Posterior cingulate gyrus (tissue), 11 donors: ENCODE results near the gene SMG6.
A peak's percentile ranks its signal among the peaks of the same experiment; 100 is the strongest.
"Not testable (repeated sequence)": the region's sequence is repeated elsewhere in the genome, so short reads cannot be mapped to it uniquely, and the experiment has no call there.

ENCODE experiments used
- DNase-seq, 10 donors: peaks; one replicate each; pipeline versions ENCODE4 v3.0.0 to v3.0.0-alpha.2; 2020 to 2021; ENCODE audit warnings: mixed read lengths in 3 of 10
- intact Hi-C: fragments of 100-400 bp; cut with DNase I; formaldehyde crosslinking; loops from one replicate; pipeline ENCODE4 v1.15.1; 2023

SMG6 gene

DNA sequence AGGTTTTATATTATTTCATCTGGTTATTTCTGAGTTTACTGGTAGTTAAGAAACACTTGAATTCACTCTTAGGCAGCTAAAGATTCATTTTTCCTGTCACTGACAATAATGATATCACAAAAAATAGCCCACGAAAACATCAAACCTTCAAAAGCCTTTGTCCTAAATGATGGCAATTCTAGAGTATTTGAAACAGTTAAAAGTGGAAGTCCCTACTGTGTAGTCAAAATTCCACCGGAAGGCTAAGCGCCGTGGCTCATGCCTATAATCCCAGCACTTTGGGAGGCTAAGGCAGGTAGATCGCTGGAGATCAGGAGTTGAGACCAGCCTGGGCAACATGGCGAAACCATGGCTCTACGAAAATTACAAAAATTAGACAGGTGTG, 145.2 kb downstream of the SMG6 start:
- no peak for DNase-seq

DNA sequence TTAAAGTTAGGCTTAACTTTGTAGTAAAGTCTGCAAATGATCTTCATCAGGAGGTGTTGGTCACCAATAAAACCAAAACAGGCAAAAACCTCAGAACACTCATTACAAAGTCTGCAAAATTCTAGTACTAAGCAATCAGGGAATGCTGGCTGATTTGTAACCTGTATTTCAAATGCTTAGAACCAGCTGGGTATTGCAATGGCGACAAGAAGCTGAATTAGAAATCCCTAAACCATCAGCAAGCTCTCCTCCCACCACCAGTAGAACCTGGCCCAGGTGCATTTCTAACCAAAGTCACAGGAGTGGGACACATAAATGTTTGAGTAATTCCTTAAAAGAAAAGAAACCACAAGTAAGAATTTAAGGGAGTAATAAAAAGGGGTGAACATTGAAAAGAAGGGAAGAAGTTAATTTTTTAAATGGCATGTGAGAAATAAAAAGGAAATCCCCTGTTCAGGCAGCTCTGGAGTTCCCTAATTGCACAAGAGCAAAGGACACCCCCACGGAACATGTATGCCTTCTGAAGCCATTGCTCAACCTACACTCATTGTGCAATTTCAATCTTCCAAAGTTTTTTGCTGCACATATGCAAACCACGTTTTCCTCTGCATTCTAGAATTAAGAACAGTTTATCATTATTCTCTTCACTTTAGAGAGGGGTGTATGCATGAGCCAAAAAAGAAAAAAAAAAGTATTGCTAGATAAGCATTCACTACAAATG, 145.8 kb downstream of the SMG6 start:
- DNase-seq, result no peak
- intact Hi-C loops, result no loop called here

More for the DNA sequence above, 145.2 kb downstream of the SMG6 start:
- intact Hi-C loops, result no loop called here

DNA sequence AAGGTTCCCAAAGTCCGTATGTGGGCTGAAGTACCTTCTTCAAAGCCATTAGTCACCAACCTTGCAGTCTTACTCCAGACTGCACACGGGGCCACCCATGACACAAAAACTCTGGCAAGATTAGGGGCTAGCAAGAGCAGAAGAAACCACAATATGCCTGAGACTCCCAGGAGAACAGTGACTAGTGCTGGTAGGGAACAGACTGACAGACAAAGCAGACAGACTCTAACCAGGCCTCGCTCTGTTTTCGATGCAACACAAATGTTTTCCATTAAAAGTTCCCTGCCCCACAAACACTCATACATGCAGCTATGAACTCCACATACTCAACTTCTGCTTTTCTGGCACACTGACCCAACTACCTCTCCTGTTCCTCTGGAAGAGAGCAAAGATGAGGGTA, 146.5 kb downstream of the SMG6 start:
- intact Hi-C loops, result no loop called here
- DNase-seq, result no peak

DNA sequence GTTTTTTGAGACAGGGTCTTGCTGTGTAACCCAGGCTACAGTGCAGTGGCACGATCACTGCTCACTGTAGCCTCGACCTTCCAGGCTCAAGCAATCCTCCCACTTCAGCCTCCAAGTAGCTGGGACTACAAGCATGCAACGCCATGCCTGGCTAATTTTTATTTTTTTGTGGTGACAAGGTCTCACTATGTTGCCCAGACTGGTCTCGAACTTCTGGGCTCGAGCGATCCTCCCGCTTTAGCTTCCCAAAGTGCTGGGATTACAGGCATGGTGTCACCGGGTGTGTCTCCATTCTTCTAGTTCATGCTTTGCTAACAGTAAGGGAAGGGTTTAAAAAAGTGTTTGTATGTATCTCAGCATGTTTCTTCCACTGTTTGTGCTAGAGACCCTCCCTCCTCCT, 146.9 kb downstream of the SMG6 start:
- intact Hi-C loops, result no loop called here
- DNase-seq, result no peak

DNA sequence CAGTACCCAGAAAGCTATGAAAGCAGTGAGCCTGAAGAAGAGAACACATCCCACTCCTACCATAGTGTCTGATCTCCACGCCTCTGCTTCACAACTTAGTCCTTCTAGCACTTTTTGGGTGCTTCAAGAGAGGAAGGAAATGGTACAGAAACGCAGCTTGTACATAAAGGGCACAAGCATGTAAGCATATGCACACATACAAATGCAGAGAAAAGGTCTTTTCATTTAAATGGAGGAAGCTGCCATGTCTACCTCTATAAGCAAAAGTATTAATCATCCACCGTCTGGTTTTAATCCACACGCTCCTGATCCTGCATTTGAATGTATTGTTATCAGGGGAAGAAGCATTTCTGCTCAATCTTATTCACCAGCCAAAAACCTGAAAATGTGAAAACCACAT, 148.0 kb downstream of the SMG6 start:
- DNase-seq, result no peak
- intact Hi-C loops, result no loop called here

DNA sequence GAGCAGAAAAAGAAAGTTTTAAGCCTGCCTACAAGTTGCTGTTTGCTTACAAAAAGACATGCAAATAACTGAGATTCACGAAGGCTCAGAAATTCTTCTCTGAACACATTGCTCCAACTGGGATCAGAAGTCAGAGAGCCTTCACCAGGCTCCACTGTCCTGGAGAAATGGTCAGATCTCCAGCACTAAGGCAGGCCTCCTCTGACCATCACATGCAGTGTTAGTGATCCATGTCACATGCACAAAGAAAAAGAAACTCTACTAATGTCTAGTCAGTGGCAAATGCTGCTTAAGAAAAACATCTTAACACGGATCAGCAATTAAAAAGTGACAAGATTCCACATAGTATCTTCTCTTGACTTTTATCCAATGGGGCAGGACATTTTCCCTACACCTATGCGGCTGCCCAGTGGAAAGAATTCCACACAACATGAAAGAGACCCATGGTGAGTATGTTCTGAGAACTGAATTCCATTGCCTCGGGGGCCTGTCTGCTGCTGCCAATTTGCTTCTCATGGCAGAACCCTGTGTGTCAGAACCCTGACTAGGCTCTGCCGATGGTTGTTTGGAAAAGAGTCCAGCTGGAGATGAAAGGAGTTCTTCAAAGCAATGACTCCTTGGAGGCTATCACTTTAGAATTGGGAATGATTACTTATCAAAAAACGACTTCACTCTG, 152.1 kb downstream of the SMG6 start:
- no peak for DNase-seq

DNA sequence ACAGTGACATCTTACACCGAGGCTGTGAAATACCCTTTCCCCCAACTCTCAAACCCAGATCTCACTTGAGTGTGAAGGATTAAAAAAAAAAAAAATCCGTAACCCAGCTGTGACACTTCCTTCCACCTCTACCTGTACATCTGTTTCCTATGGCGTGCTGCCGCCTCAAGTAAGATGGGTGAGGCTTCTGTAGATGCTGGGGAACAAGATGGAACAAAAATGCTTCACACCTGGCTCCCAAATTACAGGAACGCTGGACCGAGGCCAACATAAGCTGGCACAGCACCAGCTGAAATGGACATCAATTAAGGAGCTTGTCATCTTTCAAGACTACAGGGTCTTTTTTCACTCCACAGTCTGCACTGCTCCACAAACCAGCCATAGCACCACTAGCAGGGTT, 152.8 kb downstream of the SMG6 start:
- intact Hi-C loops, result no loop called here
- no peak for DNase-seq

More for the DNA sequence above, 152.1 kb downstream of the SMG6 start:
- intact Hi-C loops, result no loop called here

DNA sequence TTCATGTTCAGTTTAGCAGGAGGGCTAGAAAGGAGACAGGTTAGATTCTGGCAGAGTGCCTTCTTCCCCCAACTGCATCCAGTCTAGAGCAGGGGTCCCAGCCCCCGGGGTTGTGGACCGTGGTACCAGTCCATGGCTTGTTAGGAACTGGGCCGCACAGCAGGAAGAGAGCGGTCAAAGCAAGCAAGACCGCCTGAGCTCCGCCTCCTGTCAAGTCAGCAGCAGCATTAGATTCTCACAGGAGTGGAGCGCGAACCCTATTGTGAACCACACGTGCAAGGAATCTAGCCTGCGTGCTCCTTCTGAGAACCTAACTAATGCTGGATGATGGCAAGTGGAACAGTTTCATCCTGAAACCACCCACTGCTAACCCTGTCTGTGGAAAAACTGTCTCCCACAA, 153.7 kb downstream of the SMG6 start:
- intact Hi-C loops, result no loop called here
- DNase-seq, result peak in 1 of 10 donors; percentile 36

DNA sequence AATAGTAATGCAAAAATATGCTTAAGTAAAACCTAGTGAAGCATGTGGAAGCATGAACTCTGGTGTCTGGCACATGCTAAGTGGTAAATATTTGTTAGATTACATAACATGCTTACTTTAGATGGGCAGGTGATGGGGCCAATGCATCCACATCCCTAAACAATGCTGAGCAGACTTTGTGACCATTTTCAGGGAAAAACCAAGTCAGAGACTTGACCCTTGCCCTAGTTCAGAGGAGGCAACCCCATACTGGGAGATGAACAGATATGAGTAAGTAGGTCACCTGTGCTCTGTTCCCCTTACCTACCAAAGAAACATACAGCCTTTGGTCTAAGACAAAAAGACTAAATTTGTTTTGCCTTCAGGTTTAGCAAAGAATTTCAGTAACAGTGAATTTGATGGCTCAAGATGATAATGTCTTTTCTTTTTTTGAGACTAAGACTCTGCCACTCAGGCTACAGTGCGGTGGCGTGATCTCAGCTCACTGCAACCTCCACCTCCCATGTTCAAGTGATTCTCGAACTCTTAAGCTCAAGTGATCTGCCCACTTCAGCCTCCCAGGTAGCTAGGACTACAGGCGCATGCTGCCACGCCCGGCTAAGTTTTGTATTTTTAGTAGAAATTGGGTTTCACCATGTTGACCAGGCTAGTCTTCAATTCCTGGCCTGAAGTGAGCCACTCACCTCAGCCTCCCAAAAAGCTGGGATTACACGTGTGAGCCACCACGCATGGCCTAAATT, 157.3 kb downstream of the SMG6 start:
- intact Hi-C loops, result no loop called here
- no peak for DNase-seq

DNA sequence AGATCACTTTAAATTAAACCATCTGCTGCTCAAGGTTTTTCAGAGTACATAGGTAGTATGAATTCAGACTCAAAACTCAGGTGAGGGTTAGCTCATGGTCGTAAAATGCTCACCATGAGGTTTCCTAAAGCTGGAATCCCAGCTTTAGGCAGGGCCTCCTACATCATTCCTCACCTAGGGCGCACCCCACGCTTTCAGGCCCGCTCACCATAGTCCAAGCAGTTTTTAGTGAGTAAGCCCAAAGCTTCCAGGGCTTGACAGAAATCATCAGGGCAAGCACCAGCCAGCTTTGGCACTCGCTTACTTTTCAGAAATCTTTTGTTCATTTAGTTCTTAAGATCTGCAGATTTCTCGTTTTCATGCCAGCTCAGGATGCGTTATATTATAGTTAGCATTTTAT, 158.9 kb downstream of the SMG6 start:
- no peak for DNase-seq
- intact Hi-C loops, result no loop called here

DNA sequence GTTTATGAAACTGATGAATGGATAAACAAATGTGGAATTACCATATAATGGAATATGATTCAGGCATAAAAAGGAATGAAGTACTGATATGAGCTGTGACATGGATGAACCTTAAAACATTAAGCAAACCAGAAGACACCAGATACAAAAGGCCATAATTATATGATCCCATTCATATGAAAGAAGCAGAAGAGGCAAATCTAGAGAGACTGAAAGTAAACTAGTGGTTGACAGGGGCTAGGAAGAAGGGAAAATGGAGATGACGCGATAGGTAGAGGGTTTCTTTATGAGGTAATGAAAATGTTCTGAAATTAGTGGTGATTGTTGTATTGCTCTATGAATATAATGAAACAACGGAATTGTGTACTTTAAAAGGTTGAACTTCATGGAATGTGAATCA, 160.3 kb downstream of the SMG6 start:
- intact Hi-C loops, result no loop called here
- DNase-seq, result no peak

DNA sequence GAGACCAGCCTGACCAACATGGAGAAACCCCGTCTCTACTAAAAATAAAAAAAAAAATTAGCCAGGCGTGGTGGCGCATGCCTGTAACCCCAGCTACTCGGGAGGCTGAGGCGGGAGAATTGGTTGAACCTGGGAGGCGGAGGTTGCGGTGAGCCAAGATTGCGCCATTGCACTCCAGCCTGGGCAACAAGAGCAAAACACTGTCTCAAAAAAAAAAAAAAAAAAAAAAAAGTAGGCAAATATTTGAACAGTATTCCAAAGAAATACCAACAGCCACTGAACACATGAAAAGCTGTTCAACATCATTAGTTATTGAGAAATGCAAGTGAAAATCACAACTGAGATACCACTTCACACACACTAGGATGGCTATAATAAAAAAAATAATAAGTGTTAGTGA, 160.9 kb downstream of the SMG6 start:
- DNase-seq, intact Hi-C loops: not testable (repeated sequence)

DNA sequence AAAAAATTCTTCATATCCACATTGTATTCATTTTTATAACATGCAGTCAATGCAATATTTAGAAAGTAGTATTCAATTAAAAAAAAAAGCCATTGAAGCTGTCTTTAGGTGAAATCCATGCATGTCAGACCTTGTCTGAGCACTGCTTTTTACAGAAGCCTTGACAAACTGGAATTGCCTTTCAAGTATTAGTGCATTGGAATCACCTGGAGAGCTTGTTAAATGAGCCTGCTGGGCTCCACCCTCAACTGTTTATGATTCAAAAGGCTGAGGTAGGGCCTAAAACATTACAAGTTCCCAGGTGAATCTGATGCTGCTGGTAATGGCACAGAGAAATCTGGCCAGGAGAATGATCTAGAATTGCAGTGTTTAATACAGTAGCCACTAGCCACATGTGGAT, 162.9 kb downstream of the SMG6 start:
- intact Hi-C loops, result no loop called here

DNA sequence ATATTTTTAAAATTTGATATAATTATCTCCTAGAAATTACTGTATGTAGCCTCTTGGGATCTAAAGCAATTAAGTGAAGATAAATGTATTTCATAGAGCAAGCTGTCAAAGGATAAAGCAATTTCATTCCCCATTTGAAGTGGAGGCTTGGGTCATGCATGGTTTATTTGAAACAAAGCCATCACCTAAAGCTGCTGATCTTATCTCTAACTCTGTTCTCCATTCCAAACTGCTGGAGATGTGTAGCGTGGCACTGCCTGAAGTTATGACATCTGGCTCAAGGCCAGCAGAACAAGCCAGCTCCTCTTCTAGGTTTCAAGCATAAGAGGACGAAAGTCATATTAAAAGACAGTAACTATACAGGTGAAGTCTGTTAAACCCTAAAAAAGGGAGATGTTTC, 164.8 kb downstream of the SMG6 start:
- DNase-seq, result no peak
- intact Hi-C loops, result no loop called here

More for the DNA sequence above, 162.9 kb downstream of the SMG6 start:
- DNase-seq, result no peak

DNA sequence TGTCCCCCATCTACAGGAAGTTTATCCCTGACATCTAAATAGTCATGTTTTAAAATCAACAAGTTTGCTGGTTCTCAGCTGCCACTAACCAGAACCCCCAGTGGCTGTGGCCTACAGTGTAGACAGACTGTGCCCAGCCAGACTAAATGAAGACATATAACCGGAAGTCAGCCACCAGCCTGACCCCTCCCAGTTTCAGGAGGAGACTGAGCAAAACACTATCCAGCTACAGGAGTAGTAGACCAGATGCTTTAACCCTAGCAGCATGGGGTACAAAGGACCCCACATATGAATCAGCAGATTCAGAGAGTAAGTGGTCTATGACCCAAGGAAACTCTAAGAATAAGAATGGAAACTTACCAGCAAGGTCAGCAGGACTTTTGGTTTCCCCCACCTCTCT, 165.3 kb downstream of the SMG6 start:
- intact Hi-C loops, result no loop called here
- no peak for DNase-seq

DNA sequence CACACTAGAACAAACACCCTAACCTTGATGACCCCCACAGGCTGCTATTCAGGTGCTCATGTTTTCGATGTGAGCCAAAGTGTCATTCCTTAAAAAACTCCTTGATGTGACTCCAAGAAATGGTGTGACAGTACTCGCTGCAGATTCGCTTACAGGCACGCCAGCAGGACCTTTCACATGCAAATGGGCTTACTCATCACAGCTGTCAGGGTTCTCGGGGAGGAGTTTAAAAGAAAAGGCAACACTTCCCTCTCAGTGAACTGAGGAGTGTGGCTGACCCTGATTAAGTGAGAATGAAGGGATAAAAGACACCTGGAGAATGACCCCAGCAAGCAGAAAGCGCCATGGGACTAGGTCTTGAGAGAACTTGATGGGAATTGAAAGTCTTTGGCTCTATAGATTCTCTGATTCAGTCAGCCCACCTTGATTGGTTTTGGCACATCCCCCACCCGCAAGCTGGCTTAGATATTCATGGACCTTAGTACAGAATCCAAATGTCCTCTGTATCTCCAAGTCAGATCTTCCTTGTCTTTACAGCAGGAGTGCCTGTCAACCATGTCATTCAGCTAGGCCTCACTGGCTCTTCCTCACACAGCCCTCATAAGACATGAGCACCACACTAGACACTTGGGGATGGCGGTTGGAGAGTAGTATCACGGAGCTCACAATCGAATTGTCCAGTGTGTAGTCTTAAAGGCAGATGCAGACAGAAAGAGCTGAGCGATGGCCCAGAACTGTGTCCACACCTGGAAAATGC, 166.1 kb downstream of the SMG6 start:
- intact Hi-C loops, result no loop called here
- no peak for DNase-seq

DNA sequence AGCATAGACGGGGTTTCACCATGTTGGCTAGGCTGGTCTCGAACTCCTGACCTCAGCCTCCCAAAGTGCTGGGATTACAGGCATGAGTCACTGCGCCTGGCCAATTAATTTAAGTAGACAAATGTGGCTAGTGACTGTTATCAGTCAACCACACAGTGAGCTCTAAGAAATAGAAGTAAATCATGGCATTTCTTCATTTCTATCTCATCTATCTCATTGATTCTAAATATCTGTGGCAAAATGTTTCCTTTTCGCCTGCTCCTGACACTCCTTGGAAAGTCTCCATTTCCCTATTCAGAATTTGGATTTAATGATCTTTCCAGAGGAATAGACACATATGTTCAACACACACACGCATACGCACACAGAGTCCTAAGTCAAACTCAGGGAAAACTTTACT, 167.3 kb downstream of the SMG6 start:
- no peak for DNase-seq
- intact Hi-C loops, result no loop called here

DNA sequence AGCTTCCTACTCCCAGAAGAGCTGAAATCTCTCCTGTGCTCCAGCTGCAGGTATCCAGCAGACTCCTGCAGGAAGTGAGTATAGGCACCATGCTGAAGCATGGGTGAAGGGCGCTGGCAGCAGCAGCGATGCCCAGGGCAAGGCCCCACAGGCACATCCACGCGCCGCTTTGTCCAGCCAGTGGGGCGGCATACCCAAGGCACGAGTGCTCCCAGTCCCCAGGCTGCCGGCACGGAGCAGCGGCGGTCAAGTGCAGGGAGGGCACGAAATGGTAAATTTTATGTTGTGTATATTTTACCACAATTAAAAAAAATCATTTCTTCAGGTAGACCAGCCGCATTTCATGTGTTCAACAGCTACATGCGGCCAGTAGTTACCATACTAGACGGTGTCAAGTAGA, 175.6 kb downstream of the SMG6 start:
- intact Hi-C loops, result no loop called here
- no peak for DNase-seq

DNA sequence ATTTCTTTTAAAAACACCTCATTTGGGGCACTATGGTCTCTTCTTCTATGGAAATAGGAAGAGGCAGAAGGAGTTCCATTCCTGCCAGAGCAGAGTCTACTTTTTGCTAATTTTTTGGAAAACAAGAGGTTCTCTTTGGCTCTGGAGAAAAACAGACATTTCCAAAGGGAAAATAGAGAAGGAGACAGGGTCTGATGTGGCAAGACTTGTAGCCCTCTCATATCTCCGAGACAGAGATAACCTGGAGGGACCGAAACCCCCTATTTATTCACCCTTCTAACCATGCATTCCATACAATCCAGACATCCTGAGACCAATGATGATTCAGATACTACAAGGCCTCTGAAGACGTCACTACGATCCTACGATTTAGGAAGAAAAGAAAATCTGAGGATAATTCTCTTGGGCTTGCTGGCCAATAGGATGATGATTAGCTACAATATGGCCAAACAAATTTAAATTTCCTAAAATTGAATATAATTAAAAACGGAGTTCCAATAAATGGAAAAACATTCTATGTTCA, 178.5 kb downstream of the SMG6 start:
- DNase-seq, result no peak
- intact Hi-C loops, result no loop called here

DNA sequence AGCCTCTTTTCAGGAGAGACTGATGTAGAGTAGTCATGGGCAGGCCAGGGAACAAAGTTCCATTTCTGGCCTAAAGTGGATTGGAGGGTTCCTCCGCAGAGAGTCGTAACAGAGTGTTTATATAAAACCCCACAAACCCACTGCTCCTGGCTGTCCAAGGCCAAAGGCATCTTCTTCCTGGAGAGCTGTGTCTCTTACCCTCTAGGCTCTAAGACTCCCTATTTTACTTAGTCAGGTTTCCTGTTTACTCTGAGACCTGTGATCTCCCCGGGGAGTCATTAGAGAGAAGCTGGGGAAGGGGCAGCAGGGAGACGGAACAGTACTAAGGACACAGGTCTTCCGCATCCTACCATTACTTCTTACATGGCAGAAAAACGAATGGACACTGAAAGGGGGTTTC, 179.2 kb downstream of the SMG6 start:
- intact Hi-C loops, result no loop called here
- no peak for DNase-seq
